H1 (cell line): ENCODE results near the gene REPS2. TPM values are rescaled to one million over a fixed set of nuclear protein-coding genes. Genes with fewer than 3 reads are reported as not detected.

Experiments used
- CTCF ChIA-PET: fragments of 300-600 bp; sonication (Branson Sonifier 250); formaldehyde crosslinking; loops from one replicate; lab custom pipeline; 2021; ENCODE audit not compliant: partially characterized antibody; lab: Charles Lee
- POLR2A ChIA-PET: fragments of 300-600 bp; sonication (Branson Sonifier 250); formaldehyde crosslinking; loops from one replicate; lab custom pipeline; 2021; ENCODE audit warnings: inconsistent platforms; ENCODE audit not compliant: partially characterized antibody; lab: Charles Lee
- DNase-seq, 2 experiments: peaks; one replicate each; pipeline versions ENCODE4 v3.0.0 to v3.0.0-alpha.2; 2010 to 2022; ENCODE audit warnings: low spot score in 2 of 2, low read depth in 1 of 2, mixed read lengths in 1 of 2
- FAIRE-seq: peaks from 2 replicates; lab custom pipeline; 2011; peaks lifted over from hg19 to GRCh38; lab: Jason Lieb, UNC
- H2AFZ ChIP-seq: 2 replicates; pipeline ENCODE4 v1.8.1; 2012; ENCODE audit warnings: low read length, inconsistent platforms
- H2AK5ac ChIP-seq: 2 replicates; pipeline ENCODE4 v1.6.1; 2013; ENCODE audit warnings: low read depth, low read length
- H2BK120ac ChIP-seq: replicated peaks from 2 replicates; pipeline ENCODE3; 2013; ENCODE audit warnings: low read depth, low read length, inconsistent platforms
- H2BK12ac ChIP-seq: 2 replicates; pipeline ENCODE4 v1.6.1; 2013; ENCODE audit warnings: low read depth, low read length
- H2BK15ac ChIP-seq: 2 replicates; pipeline ENCODE4 v1.6.1; 2013; ENCODE audit warnings: low read length
- H2BK20ac ChIP-seq: 2 replicates; pipeline ENCODE4 v1.6.1; 2013; ENCODE audit warnings: low read length
- H2BK5ac ChIP-seq: 2 replicates; pipeline ENCODE4 v1.6.1; 2013; ENCODE audit warnings: low read depth, low read length
- H3K14ac ChIP-seq: 2 replicates; pipeline ENCODE4 v1.6.1; 2013; ENCODE audit warnings: inconsistent platforms; ENCODE audit not compliant: insufficient read length
- H3K18ac ChIP-seq: 2 replicates; pipeline ENCODE4 v1.6.1; 2013; ENCODE audit warnings: low read length; ENCODE audit errors: extremely low read depth
- H3K23ac ChIP-seq: 2 replicates; pipeline ENCODE4 v1.6.1; 2013; ENCODE audit warnings: inconsistent platforms; ENCODE audit not compliant: insufficient read length
- H3K23me2 ChIP-seq: 2 replicates; pipeline ENCODE4 v1.6.1; 2013; ENCODE audit warnings: low read depth, low read length
- H3K27ac ChIP-seq: 2 replicates; pipeline ENCODE4 v1.6.1; 2011; ENCODE audit warnings: low read depth, low read length, inconsistent platforms
- H3K27me3 ChIP-seq, 4 experiments: replicated peaks in 1 of 4; 1 replicate in 1 of 4; 2 replicates in 3 of 4; pipeline versions ENCODE4 v1.6.1 to v1.8.1; 2011 to 2013; ENCODE audit warnings: low read length in 3 of 4, mild to moderate bottlenecking in 3 of 4, inconsistent platforms in 2 of 4, mixed read lengths in 2 of 4, moderate library complexity in 1 of 4; ENCODE audit not compliant: control insufficient read depth in 3 of 4, insufficient read depth in 3 of 4; ENCODE audit errors: extremely low read depth in 1 of 4
- H3K36me3 ChIP-seq, 4 experiments: 2 replicates each; pipeline versions ENCODE4 v1.6.1 to v1.8.1; 2011 to 2013; ENCODE audit warnings: mild to moderate bottlenecking in 4 of 4, low read length in 3 of 4, moderate library complexity in 2 of 4, control low read depth in 1 of 4, inconsistent platforms in 1 of 4; ENCODE audit not compliant: insufficient read depth in 4 of 4, control insufficient read depth in 2 of 4
- H3K4ac ChIP-seq: replicated peaks from 2 replicates; pipeline ENCODE3; 2013; ENCODE audit warnings: low read length, low read depth, mixed read lengths, inconsistent platforms; ENCODE audit not compliant: insufficient read length
- H3K4me1 ChIP-seq, 4 experiments: replicated peaks in 1 of 4; 1 replicate in 1 of 4; 2 replicates in 3 of 4; pipeline versions ENCODE4 v1.6.1 to v1.8.1; 2011 to 2013; ENCODE audit warnings: low read length in 3 of 4, inconsistent platforms in 2 of 4, mixed read lengths in 1 of 4; ENCODE audit not compliant: insufficient read depth in 4 of 4, control insufficient read depth in 3 of 4
- H3K4me2 ChIP-seq, 2 experiments: 2 replicates each; pipeline versions ENCODE4 v1.6.1 to v1.8.1; 2011 to 2013; ENCODE audit warnings: low read depth in 2 of 2, low read length in 2 of 2, control low read depth in 1 of 2, inconsistent platforms in 1 of 2, mild to moderate bottlenecking in 1 of 2; ENCODE audit not compliant: insufficient read depth in 1 of 2
- H3K4me3 ChIP-seq, 4 experiments: fragments of 200-600, 300-600 bp in 1 of 4; sonication (generic), shearing (Covaris generic), sonication (Bioruptor Twin) in 1 of 4; 2 replicates each; pipeline versions ENCODE4 v1.5.1 to v1.8.1; 2011 to 2016; ENCODE audit warnings: low read length in 4 of 4, low read depth in 3 of 4, control low read depth in 2 of 4, inconsistent platforms in 2 of 4, mild to moderate bottlenecking in 2 of 4, mixed read lengths in 1 of 4, moderate library complexity in 1 of 4; ENCODE audit not compliant: insufficient read depth in 2 of 4; ENCODE audit errors: extremely low read depth in 1 of 4
- H3K56ac ChIP-seq: replicated peaks from 2 replicates; pipeline ENCODE3; 2013; ENCODE audit warnings: low read depth, mild to moderate bottlenecking, mixed read lengths, low read length, inconsistent platforms; ENCODE audit not compliant: insufficient read length
- H3K79me1 ChIP-seq: 2 replicates; pipeline ENCODE4 v1.6.1; 2013; ENCODE audit warnings: low read depth, low read length, control low read depth
- H3K79me2 ChIP-seq, 2 experiments: 2 replicates each; pipeline versions ENCODE4 v1.6.1 to v1.8.1; 2012 to 2013; ENCODE audit warnings: low read length in 2 of 2, mild to moderate bottlenecking in 2 of 2, inconsistent platforms in 1 of 2; ENCODE audit not compliant: insufficient read depth in 2 of 2, control insufficient read depth in 1 of 2
- H3K9ac ChIP-seq, 4 experiments: replicated peaks in 1 of 4; 1 replicate in 1 of 4; 2 replicates in 3 of 4; pipeline versions ENCODE4 v1.6.1 to v1.8.1; 2011 to 2013; ENCODE audit warnings: low read depth in 3 of 4, low read length in 3 of 4, control low read depth in 2 of 4, mild to moderate bottlenecking in 2 of 4, moderate library complexity in 2 of 4, inconsistent platforms in 1 of 4; ENCODE audit errors: extremely low read depth in 1 of 4
- H3K9me3 ChIP-seq, 2 experiments: 2 replicates each; pipeline versions ENCODE4 v1.6.1 to v1.8.1; 2012 to 2013; ENCODE audit warnings: mild to moderate bottlenecking in 2 of 2, moderate library complexity in 2 of 2, control low read depth in 1 of 2, inconsistent platforms in 1 of 2, low read depth in 1 of 2, low read length in 1 of 2, mixed read lengths in 1 of 2; ENCODE audit not compliant: insufficient read depth in 2 of 2
- H4K20me1 ChIP-seq, 2 experiments: replicated peaks in 1 of 2; 2 replicates each; pipeline versions ENCODE3 to v1.8.1; 2011 to 2013; ENCODE audit warnings: inconsistent platforms in 2 of 2, low read length in 2 of 2, mild to moderate bottlenecking in 1 of 2; ENCODE audit not compliant: insufficient read depth in 2 of 2, control insufficient read depth in 1 of 2
- H4K5ac ChIP-seq: 2 replicates; pipeline ENCODE4 v1.6.1; 2013; ENCODE audit warnings: low read length, low read depth, mixed read lengths, inconsistent platforms; ENCODE audit not compliant: insufficient read length
- H4K8ac ChIP-seq: 2 replicates; pipeline ENCODE4 v1.8.0; 2013; ENCODE audit warnings: mild to moderate bottlenecking, moderate library complexity, low read length, inconsistent platforms; ENCODE audit not compliant: insufficient read depth; ENCODE audit errors: extremely low read depth
- H4K91ac ChIP-seq: replicated peaks from 2 replicates; pipeline ENCODE3; 2013; ENCODE audit warnings: low read length, mixed read lengths, inconsistent platforms; ENCODE audit not compliant: insufficient read length
- CHD1 ChIP-seq: IDR thresholded peaks from 2 replicates; pipeline ENCODE4 v1.6.1; 2012; ENCODE audit warnings: low read depth, low read length, improper control_type of control experiment
- EGR1 ChIP-seq: IDR thresholded peaks from 2 replicates; pipeline ENCODE4 v1.6.1; 2011; ENCODE audit warnings: low read depth, low read length, borderline replicate concordance
- JUN ChIP-seq: IDR thresholded peaks from 2 replicates; pipeline ENCODE4 v1.6.1; 2011; ENCODE audit warnings: low read depth, mild to moderate bottlenecking, improper control_type of control experiment, low read length
- KDM1A ChIP-seq: fragments of 200-600, 300-600 bp; sonication (generic); IDR thresholded peaks from 2 replicates; pipeline ENCODE4 v1.7.1; 2016; ENCODE audit warnings: mild to moderate bottlenecking, low read length, borderline replicate concordance
- NANOG ChIP-seq: IDR thresholded peaks from 2 replicates; pipeline ENCODE4 v1.6.1; 2011; ENCODE audit warnings: low read length, low read depth, mild to moderate bottlenecking, inconsistent platforms; ENCODE audit not compliant: insufficient read depth, poor library complexity, severe bottlenecking
- NRF1 ChIP-seq: IDR thresholded peaks from 2 replicates; pipeline ENCODE4 v1.6.1; 2011; ENCODE audit warnings: mild to moderate bottlenecking, low read depth, low read length, improper control_type of control experiment
- POLR2AphosphoS5 ChIP-seq: IDR thresholded peaks from 2 replicates; pipeline ENCODE4 v1.6.1; 2011; ENCODE audit warnings: low read depth, low read length
- RBBP5 ChIP-seq: IDR thresholded peaks from 2 replicates; pipeline ENCODE4 v1.7.1; 2012; ENCODE audit warnings: low read depth, mild to moderate bottlenecking, inconsistent platforms, low read length, moderate library complexity, borderline replicate concordance
- RNF2 ChIP-seq: fragments of 200-900, 300-1000 bp; sonication (generic); IDR thresholded peaks from 2 replicates; pipeline ENCODE4 v1.7.1; 2016; ENCODE audit warnings: borderline replicate concordance, low read depth, mild to moderate bottlenecking, antibody characterized with exemption, low read length; ENCODE audit not compliant: poor library complexity, severe bottlenecking; ENCODE audit errors: missing control alignments
- SAP30 ChIP-seq: fragments of 300-600 bp; sonication (generic); IDR thresholded peaks from 2 replicates; pipeline ENCODE4 v1.7.1; 2012; ENCODE audit warnings: low read length, moderate library complexity, mild to moderate bottlenecking, inconsistent platforms; ENCODE audit not compliant: insufficient read depth, insufficient replicate concordance
- SIX5 ChIP-seq: IDR thresholded peaks from 2 replicates; pipeline ENCODE4 v1.6.1; 2011; ENCODE audit warnings: mild to moderate bottlenecking, low read depth, low read length
- TAF1 ChIP-seq: IDR thresholded peaks from 2 replicates; pipeline ENCODE4 v1.6.1; 2011; ENCODE audit warnings: mild to moderate bottlenecking, low read depth, low read length
- TAF7 ChIP-seq: optimal IDR thresholded peaks from 2 replicates; pipeline ENCODE3; 2011; ENCODE audit warnings: low read depth, mild to moderate bottlenecking, inconsistent platforms, low read length, moderate library complexity, borderline replicate concordance
- TBP ChIP-seq: IDR thresholded peaks from 2 replicates; pipeline ENCODE4 v1.6.1; 2011; ENCODE audit warnings: low read depth, low read length, improper control_type of control experiment
- ZNF274 ChIP-seq: IDR thresholded peaks from 2 replicates; pipeline ENCODE4 v1.7.0; 2012; ENCODE audit warnings: low read length, borderline replicate concordance; ENCODE audit errors: extremely low read depth
- WGBS, 2 experiments: shearing (Covaris generic) in 1 of 2; methylation state at CpG; one replicate each; pipeline versions ENCODE4 v1.1.6 to v1.1.7; 2013 to 2015; ENCODE audit warnings: low lambda C conversion rate in 2 of 2, mixed read lengths in 2 of 2, inconsistent platforms in 1 of 2, low coverage in 1 of 2, missing lambda C conversion rate in 1 of 2; ENCODE audit not compliant: insufficient replicate concordance in 2 of 2, insufficient coverage in 1 of 2, insufficient read length in 1 of 2; ENCODE audit errors: extremely low coverage in 1 of 2, missing lambda C conversion rate in 1 of 2; 5-methylcytosine and 5-hydroxymethylcytosine counted together
- polyA plus RNA-seq, 7 experiments: library from polyadenylated mRNA; depleted of rRNA in 3 of 7; stranded (reverse) in 5 of 7; unstranded in 2 of 7; fragments of >200 nt in 5 of 7; fragments of 200-250 nt in 2 of 7; gene quantifications; 1 replicate in 5 of 7; 2 replicates in 1 of 7; 4 replicates in 1 of 7; pipeline versions ENCODE4 v1.2.1 to v1.2.3, GENCODE V29; 2011 to 2013; ENCODE audit warnings: missing spikeins in 2 of 7, mixed read lengths in 2 of 7
- total RNA-seq: library from RNA; stranded (reverse); fragmentation: NEBNext Ultra II Directional; extraction: Animal tissue kit (Norgen Biotek cat#: 25700); gene quantifications from 2 replicates; pipeline ENCODE4 v1.2.1, GENCODE V29; 2021

Gene REPS2
- total and polyA plus RNA-seq, 2 of the 8 experiments (the other 6 are each of a cell fraction or from before 2014, with no cell fraction given), result 0.79 to 4.3 TPM

DNA sequence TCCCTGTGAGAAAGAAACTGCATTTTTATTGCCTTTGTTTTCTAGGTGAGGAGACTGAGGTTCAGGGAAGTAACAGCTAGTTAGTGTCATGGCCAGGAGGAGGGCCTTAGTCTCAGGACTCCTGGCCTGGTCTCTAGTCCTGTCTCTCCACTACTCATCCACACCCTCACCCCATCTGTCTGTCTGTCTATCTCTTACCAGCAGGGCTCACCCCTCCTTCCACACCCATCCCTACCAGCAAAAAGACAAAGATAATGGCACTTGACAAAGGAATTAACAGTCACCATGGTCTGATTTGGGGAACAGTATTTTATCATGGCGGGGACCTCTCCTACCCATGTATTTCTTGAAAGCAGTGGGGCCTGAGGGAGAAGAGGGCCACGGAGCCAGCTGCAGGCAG, 125.8 kb downstream of the REPS2 start:
- Histone ChIP-seq H4K20me1 (no peaks in the 10 kb centered on the region), H3K4ac (no peak overlapping the region), H3K4me1 (no peaks in the 10 kb centered on the region), H2AK5ac (no peak overlapping the region), H3K14ac (no peak overlapping the region), H3K79me1 (no peaks in the 10 kb centered on the region), H3K4me3 (no peak overlapping the region), H4K91ac (no peak overlapping the region), H3K23ac (no peak overlapping the region), H3K27ac (no peak overlapping the region), H4K5ac (no peak overlapping the region), H2AFZ (no peak overlapping the region), H2BK12ac (no peak overlapping the region), H2BK20ac (no peak overlapping the region), H3K23me2 (no peaks in the 10 kb centered on the region), H3K4me2 (no peak overlapping the region), H2BK120ac (no peak overlapping the region), H4K8ac (no peak overlapping the region), H3K79me2 (no peaks in the 10 kb centered on the region), H3K9ac (no peak overlapping the region), H2BK15ac (no peak overlapping the region), H3K18ac (no peak overlapping the region), H3K9me3 (no peaks in the 10 kb centered on the region), H2BK5ac (no peak overlapping the region), H3K56ac (no peak overlapping the region), H3K27me3 (no peaks in the 10 kb centered on the region), H3K36me3 (no peaks in the 10 kb centered on the region)
- DNase-seq (no peak), FAIRE-seq (no peak)
- CTCF ChIA-PET, result interaction anchor here (1.6 kb wide), 1 partner anchor 180 kb away, joined by 4 read pairs; no protein-coding TSS in a partner anchor
- POLR2A ChIA-PET, result no interaction called here
- whole genome bisulfite sequencing, 2 experiments, result 67% methylated on average over 1 of the region's 2 CpGs; no CpG with 5 or more reads in 1 of the 2 experiments
- TF ChIP-seq NRF1, result no peak
- no peak for TF ChIP-seq ZNF274
- no peak for TF ChIP-seq POLR2AphosphoS5
- no peak for TF ChIP-seq NANOG
- TF ChIP-seq TAF1, result no peak
- no peak for TF ChIP-seq TBP
- TF ChIP-seq RBBP5, result no peak
- TF ChIP-seq CHD1, result no peak
- TF ChIP-seq RNF2, result no peak
- no peak for TF ChIP-seq EGR1
- no peak for TF ChIP-seq KDM1A
- no peak for TF ChIP-seq TAF7
- no peak for TF ChIP-seq SIX5
- no peak for TF ChIP-seq JUN
- no peak for TF ChIP-seq SAP30
